HFFc6 (cell line): ENCODE measurements around the gene KCNMA1. TPM values are rescaled to one million over a fixed set of nuclear protein-coding genes. Genes with fewer than 3 reads are reported as not detected.

Source experiments
- DNase-seq: peaks from one replicate; pipeline ENCODE4 v3.0.0-alpha.2; 2018
- H3K27ac Mint-ChIP-seq: 2 replicates; pipeline ENCODE4 v1.8.0; 2020; ENCODE audit warnings: mild to moderate bottlenecking, mixed read lengths
- H3K27me3 Mint-ChIP-seq: 2 replicates; pipeline ENCODE4 v1.8.0; 2021; ENCODE audit warnings: mild to moderate bottlenecking, moderate library complexity, mixed read lengths; ENCODE audit not compliant: insufficient read depth
- H3K36me3 Mint-ChIP-seq: 2 replicates; pipeline ENCODE4 v1.8.0; 2021; ENCODE audit warnings: low read depth, mixed read lengths
- H3K4me1 Mint-ChIP-seq: 2 replicates; pipeline ENCODE4 v1.8.0; 2020; ENCODE audit warnings: low read depth, mixed read lengths
- H3K4me3 Mint-ChIP-seq: 2 replicates; pipeline ENCODE4 v1.8.0; 2020; ENCODE audit warnings: mild to moderate bottlenecking, moderate library complexity, mixed read lengths
- H3K9me3 Mint-ChIP-seq: 2 replicates; pipeline ENCODE4 v1.8.0; 2020; ENCODE audit warnings: mild to moderate bottlenecking, mixed read lengths
- total RNA-seq, 6 experiments: library from RNA; stranded (reverse); fragmentation: NEBNext Ultra II Directional; extraction: Animal tissue kit (Norgen Biotek cat#: 25700); gene quantifications; 2 replicates in 1 of 6; 3 replicates in 5 of 6; pipeline ENCODE4 v1.2.3, GENCODE V29; 2021
- TF ChIP-seq, protein P1 (sequence below): fragments of 200-600 bp; sonication (generic); IDR thresholded peaks from 2 replicates; pipeline ENCODE4 v1.5.0; 2021; ENCODE audit warnings: antibody characterized with exemption, mild to moderate bottlenecking

Gene KCNMA1
- total RNA-seq, 6 experiments from 2014 or later, result 87.1 to 191 (median 93.5) TPM

DNA sequence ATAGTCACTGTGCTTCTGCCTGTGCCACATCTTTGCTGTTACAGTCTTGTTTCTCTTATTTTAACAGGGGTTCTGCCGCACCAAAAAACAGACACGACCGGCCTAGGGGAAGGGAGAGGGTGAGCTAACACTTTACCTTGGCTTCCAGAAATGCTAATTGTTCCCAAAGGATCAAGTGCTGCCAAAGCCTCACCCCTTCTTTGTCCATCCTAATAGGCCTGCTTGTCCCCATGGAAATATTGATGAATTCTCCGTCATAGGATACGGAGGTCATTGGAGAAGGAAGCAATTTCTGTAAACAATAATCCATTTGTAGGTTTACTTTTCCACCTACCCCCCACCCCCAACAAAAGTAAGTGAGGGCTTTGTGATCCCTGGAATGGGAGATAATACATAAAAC, 567.3 kb downstream of the KCNMA1 start:
- H3K27ac Mint-ChIP-seq, result no peak overlapping the region; the same call in 1 of the 2 replicates
- DNase-seq, result no peak
- peaks cover 56% of the 10 kb centered on the region for H3K36me3 Mint-ChIP-seq
- TF ChIP-seq, protein P1, sequence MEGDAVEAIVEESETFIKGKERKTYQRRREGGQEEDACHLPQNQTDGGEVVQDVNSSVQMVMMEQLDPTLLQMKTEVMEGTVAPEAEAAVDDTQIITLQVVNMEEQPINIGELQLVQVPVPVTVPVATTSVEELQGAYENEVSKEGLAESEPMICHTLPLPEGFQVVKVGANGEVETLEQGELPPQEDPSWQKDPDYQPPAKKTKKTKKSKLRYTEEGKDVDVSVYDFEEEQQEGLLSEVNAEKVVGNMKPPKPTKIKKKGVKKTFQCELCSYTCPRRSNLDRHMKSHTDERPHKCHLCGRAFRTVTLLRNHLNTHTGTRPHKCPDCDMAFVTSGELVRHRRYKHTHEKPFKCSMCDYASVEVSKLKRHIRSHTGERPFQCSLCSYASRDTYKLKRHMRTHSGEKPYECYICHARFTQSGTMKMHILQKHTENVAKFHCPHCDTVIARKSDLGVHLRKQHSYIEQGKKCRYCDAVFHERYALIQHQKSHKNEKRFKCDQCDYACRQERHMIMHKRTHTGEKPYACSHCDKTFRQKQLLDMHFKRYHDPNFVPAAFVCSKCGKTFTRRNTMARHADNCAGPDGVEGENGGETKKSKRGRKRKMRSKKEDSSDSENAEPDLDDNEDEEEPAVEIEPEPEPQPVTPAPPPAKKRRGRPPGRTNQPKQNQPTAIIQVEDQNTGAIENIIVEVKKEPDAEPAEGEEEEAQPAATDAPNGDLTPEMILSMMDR, result no peak
- H3K4me1 Mint-ChIP-seq, result no peaks in the 10 kb centered on the region
- H3K9me3 Mint-ChIP-seq, result no peaks in the 10 kb centered on the region
- no peak overlapping the region for H3K4me3 Mint-ChIP-seq
- no peaks in the 10 kb centered on the region; the same call in 1 of the 2 replicates for H3K27me3 Mint-ChIP-seq

DNA sequence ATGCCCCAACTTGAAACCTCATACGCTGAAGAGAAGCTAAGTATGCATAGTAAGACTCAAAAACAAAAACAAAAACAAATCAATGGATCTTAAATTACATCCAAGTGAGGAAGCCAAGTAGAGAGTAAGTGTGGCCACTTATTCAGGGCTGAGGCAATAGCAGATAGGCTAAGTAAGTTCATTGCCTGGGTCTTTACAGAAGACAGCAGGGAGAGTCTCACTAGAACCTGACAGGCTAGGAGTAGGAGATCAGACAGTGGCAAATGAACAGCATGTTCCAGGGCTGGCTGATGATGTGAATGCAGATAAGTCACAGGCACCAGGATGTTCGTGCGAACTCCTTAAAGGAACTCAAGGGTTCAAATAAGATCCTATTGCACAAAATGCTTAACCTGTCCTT, 568.6 kb downstream of the KCNMA1 start:
- DNase-seq, result no peak
- no peaks in the 10 kb centered on the region for H3K4me1 Mint-ChIP-seq
- no peak overlapping the region for H3K27ac Mint-ChIP-seq
- H3K27me3 Mint-ChIP-seq, result peaks cover 1% of the 10 kb centered on the region; the same call in 1 of the 2 replicates
- H3K4me3 Mint-ChIP-seq, result no peak overlapping the region
- H3K9me3 Mint-ChIP-seq, result no peaks in the 10 kb centered on the region
- H3K36me3 Mint-ChIP-seq, result peaks cover 53% of the 10 kb centered on the region
- TF ChIP-seq, protein P1, result no peak

DNA sequence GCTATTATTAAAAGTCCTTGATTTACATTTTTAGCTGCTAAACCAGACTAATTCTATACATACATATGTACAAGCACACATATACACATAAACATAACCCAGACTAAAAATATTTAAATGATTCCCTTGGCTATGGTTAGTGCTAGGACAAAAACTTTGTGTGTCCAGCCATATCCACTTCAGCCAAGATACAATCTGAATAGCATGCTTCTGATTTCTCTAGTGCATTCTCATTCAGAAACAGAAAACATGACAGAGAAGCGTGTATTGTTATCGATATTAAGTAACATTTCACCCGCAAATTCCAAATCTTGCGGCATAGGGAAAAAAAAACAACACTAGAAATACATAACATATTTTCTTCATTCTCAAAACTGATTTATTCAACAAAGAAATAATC, 569.3 kb downstream of the KCNMA1 start:
- Mint-ChIP-seq H3K27ac (no peak overlapping the region), H3K4me1 (no peaks in the 10 kb centered on the region), H3K4me3 (no peak overlapping the region), H3K27me3 (peaks cover 1% of the 10 kb centered on the region; the same call in 1 of the 2 replicates), H3K9me3 (no peaks in the 10 kb centered on the region), H3K36me3 (peaks cover 46% of the 10 kb centered on the region)
- no peak for DNase-seq
- TF ChIP-seq, protein P1, result no peak

DNA sequence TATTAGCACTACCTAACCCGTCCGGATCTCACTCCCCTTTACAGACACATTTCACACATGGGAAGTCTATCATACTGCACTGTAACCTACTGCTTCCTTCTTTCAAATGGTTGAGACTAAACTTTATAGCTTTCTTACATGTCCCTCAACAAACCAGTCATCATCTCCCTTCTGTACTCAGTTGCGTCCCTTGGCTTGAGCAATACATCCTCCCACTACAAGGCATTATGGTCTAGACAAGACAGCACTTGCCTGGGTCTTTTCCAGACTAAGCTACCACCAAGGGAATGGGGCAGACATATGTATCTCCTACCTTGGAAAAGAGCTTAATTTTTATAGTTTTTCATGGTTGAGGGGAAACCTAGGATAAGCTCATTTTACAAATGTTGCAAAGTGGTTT, 575.2 kb downstream of the KCNMA1 start:
- no peak overlapping the region for H3K4me3 Mint-ChIP-seq
- TF ChIP-seq, protein P1, result no peak
- H3K27me3 Mint-ChIP-seq, result peaks cover 1% of the 10 kb centered on the region; the same call in 1 of the 2 replicates
- H3K9me3 Mint-ChIP-seq, result no peaks in the 10 kb centered on the region
- peaks cover 18% of the 10 kb centered on the region for H3K4me1 Mint-ChIP-seq
- H3K36me3 Mint-ChIP-seq, result peaks cover 26% of the 10 kb centered on the region
- DNase-seq, result no peak
- H3K27ac Mint-ChIP-seq, result no peak overlapping the region; the same call in 1 of the 2 replicates

DNA sequence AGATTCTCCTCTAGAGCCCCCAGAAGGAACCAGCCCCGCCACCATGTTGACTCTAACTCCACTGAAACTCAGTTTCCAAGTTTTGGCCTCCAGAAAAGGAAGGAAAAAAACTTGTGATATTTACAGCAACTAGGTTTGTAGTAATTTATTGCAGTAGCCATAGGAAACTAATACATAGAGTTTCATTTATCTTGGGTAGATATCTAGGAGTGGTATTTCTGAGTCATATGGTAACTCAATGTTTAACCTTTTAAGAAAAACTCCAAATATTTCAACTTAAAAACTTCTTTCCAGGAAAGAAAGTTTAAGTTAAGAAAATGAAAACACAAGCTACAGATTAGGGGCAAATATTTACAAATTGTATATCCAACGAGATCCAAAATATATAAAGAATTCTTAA, 576.7 kb downstream of the KCNMA1 start:
- no peak for DNase-seq
- peaks cover 9% of the 10 kb centered on the region; the same call in 1 of the 2 replicates for H3K9me3 Mint-ChIP-seq
- H3K4me1 Mint-ChIP-seq, result peaks cover 26% of the 10 kb centered on the region
- TF ChIP-seq, protein P1, result no peak
- H3K4me3 Mint-ChIP-seq, result no peak overlapping the region
- peaks cover 1% of the 10 kb centered on the region; the same call in 1 of the 2 replicates for H3K27me3 Mint-ChIP-seq
- peak overlapping the region; percentile 58 for H3K27ac Mint-ChIP-seq
- H3K36me3 Mint-ChIP-seq, result peaks cover 25% of the 10 kb centered on the region

DNA sequence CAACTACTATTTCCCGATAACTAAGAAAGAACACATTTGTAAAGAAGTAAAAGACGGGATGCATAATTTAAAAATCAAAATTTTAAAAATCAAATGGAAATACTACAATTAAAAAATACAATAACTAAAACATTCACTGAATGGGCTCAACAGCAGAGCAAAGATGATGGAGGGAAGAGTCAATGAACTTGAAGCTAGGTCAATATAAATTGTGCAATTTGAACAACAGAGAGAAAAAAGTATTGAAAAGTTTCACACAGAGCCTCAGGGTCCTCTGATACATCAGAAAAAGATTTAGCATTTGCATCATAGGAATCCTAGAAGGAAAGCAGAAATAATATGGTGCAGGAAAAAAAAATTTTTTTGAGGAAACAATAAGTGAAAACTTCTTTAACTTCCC, 581.0 kb downstream of the KCNMA1 start:
- Mint-ChIP-seq H3K4me1 (peaks cover 31% of the 10 kb centered on the region), H3K9me3 (peaks cover 9% of the 10 kb centered on the region; the same call in 1 of the 2 replicates), H3K36me3 (peaks cover 43% of the 10 kb centered on the region), H3K27ac (no peak overlapping the region), H3K27me3 (no peaks in the 10 kb centered on the region), H3K4me3 (no peak overlapping the region)
- DNase-seq, result no peak
- TF ChIP-seq, protein P1, result no peak
